Kidney (tissue), 14 donors: ENCODE measurements around the gene SMCHD1. TPM values are rescaled to one million over a fixed set of nuclear protein-coding genes. Genes with fewer than 3 reads are reported as not detected.

Experiments
- DNase-seq, 5 donors: peaks; one replicate each; pipeline ENCODE4 v3.0.0-alpha.2; 2013 to 2020
- FAIRE-seq: peaks from 2 replicates; lab custom pipeline; 2012; peaks lifted over from hg19 to GRCh38; lab: Jason Lieb, UNC
- H3K27ac ChIP-seq, 2 donors: one replicate each; pipeline ENCODE4 v1.7.0; 2013; ENCODE audit warnings: low read depth in 2 of 2, low read length in 2 of 2, inconsistent platforms in 1 of 2
- H3K27me3 ChIP-seq: one replicate; pipeline ENCODE4 v1.7.1; 2013; ENCODE audit warnings: low read length, inconsistent platforms; ENCODE audit not compliant: control insufficient read depth, insufficient read depth
- H3K36me3 ChIP-seq, 3 donors: one replicate each; pipeline versions ENCODE4 v1.7.0 to v1.7.1; 2013; ENCODE audit warnings: low read length in 3 of 3, control low read depth in 1 of 3, inconsistent platforms in 1 of 3; ENCODE audit not compliant: insufficient read depth in 3 of 3, control insufficient read depth in 2 of 3
- H3K4me1 ChIP-seq, 3 donors: one replicate each; pipeline versions ENCODE4 v1.7.0 to v1.7.1; 2013; ENCODE audit warnings: low read length in 3 of 3, inconsistent platforms in 1 of 3, low read depth in 1 of 3; ENCODE audit not compliant: control insufficient read depth in 2 of 3, insufficient read depth in 2 of 3
- H3K4me3 ChIP-seq, 3 donors: one replicate each; pipeline versions ENCODE4 v1.7.0 to v1.8.1; 2013; ENCODE audit warnings: low read length in 3 of 3, control low read depth in 1 of 3, inconsistent platforms in 1 of 3
- H3K9ac ChIP-seq, 3 donors: one replicate each; pipeline versions ENCODE4 v1.7.0 to v1.7.1; 2013; ENCODE audit warnings: low read length in 3 of 3, control low read depth in 1 of 3, inconsistent platforms in 1 of 3
- H3K9me3 ChIP-seq, 3 donors: one replicate each; pipeline versions ENCODE4 v1.7.0 to v1.7.1; 2013; ENCODE audit warnings: low read length in 3 of 3, control low read depth in 1 of 3, inconsistent platforms in 1 of 3; ENCODE audit not compliant: control insufficient read depth in 2 of 3, insufficient read depth in 1 of 3
- CTCF ChIP-seq: IDR thresholded peaks from 3 replicates; pipeline ENCODE4 v1.5.1; 2012; ENCODE audit warnings: mild to moderate bottlenecking, moderate library complexity, borderline replicate concordance; ENCODE audit not compliant: insufficient read depth; ENCODE audit errors: extremely low read depth
- intact Hi-C: fragments of 100-400 bp; cut with DNase I; formaldehyde crosslinking; loops from one replicate; pipeline ENCODE4 v1.11.1; 2022
- polyA plus RNA-seq: library from polyadenylated mRNA; stranded (reverse); fragments of 350-450 nt; fragmentation: Illumina TruSeq; extraction: RNeasy Lipid Tissue Mini Kit (QIAGEN cat#74804); gene quantifications from one replicate; pipeline ENCODE4 v1.2.3, GENCODE V29; 2014; ENCODE audit warnings: low read depth, low replicate concordance; ENCODE audit not compliant: insufficient read depth
- total RNA-seq: library from RNA; stranded (reverse); fragmentation: NEBNext Ultra II Directional; extraction: Animal tissue kit (Norgen Biotek cat#: 25700); gene quantifications from one replicate; pipeline ENCODE4 v1.2.1, GENCODE V29; 2021
- donor health status: control.
- donor health status: control.
- donor health status: control.
- donor health status: control.
- donor health status: control.
- donor health status: DM: yes; HTN: yes; CAD: no.
- donor health status: Normal renal cell carcinoma (clear cell type).

The SMCHD1 gene
- total and polyA plus RNA-seq, 2 donors from 2014 or later: 5.2 to 59.0 TPM

DNA sequence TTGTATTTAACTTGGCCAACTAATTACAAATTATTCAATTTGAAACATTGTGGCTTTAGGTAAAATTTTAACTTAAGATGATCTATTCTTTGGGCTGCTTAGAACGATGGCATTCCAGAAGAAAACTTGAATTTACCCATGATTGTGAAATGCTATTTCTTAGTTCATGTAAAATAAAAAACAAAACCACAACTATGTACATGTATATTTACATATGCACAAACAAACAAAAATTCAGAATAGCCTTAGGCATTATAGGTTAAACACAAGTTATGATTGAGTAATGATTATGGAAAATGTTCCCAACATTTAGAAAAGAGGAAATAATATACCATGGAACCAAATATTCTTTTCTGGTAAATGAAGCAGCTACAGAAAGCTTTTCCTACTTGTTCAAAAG lies 3.5 kb upstream of the SMCHD1 start:
- TF ChIP-seq CTCF: no peak
- intact Hi-C loops: no loop called here
- Histone ChIP-seq H3K27me3 (no peaks in the 10 kb centered on the region), H3K9me3 (no peaks in the 10 kb centered on the region), H3K27ac (no peak overlapping the region), H3K4me1 (peaks cover 0 to under 1% (median 0%) of the 10 kb centered on the region in 3 donors), H3K36me3 (no peaks in the 10 kb centered on the region), H3K9ac (no peak overlapping the region), H3K4me3 (no peak overlapping the region)
- DNase-seq (no peak), FAIRE-seq (no peak)

DNA sequence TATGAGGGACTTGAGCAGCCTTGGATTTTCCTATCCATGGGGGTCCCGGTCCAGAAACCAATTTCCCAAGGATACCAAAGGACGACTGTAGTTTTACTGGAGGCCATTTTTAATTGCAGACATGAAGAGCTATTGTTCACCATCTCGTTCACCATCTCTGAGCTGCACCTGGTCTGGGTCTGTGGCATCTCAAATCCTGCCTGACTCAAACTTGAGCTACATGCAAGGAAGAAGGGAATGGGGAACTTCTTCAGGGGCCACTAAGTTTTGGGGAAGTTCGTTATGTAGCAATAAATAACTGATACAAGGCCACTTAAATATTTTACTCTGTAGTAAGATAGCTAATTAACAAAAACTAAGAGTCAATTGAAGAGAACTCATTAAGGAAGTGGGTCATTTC lies 2.1 kb upstream of the SMCHD1 start:
- intact Hi-C loops: no loop called here
- no peak for FAIRE-seq
- Histone ChIP-seq H3K36me3 (no peaks in the 10 kb centered on the region), H3K4me3 (no peak overlapping the region), H3K4me1 (peaks cover 0 to 10% (median 5%) of the 10 kb centered on the region in 3 donors), H3K9ac (no peak overlapping the region), H3K27me3 (no peaks in the 10 kb centered on the region), H3K9me3 (no peaks in the 10 kb centered on the region), H3K27ac (no peak overlapping the region)
- TF ChIP-seq CTCF: no peak
- no peak for DNase-seq

GRCh38 chr18:2654169-2654927 lies 1.2 kb upstream of the SMCHD1 start:
- TF ChIP-seq CTCF: no peak
- intact Hi-C loops: no loop called here
- Histone ChIP-seq H3K36me3 (no peaks in the 10 kb centered on the region), H3K9me3 (no peaks in the 10 kb centered on the region), H3K27me3 (no peaks in the 10 kb centered on the region), H3K4me3 (peak overlapping the region; percentile 73 to 82 (median 75)), H3K4me1 (peaks cover 0 to 10% (median 5%) of the 10 kb centered on the region in 3 donors), H3K9ac (peak overlapping the region; percentile 48 to 94 (median 65)), H3K27ac (peak overlapping the region; percentile 94 to 98)
- DNase-seq (peak in 2 of 5 donors; percentile 35 to 62), FAIRE-seq (no peak)
